Trophoblast cell (in vitro differentiated cells and primary cell): Measurements from ENCODE around the gene KRT6A.
A peak's percentile ranks its signal among the peaks of the same experiment; 100 is the strongest.

ENCODE experiments used
- DNase-seq, 2 donors: peaks; one replicate each; pipeline ENCODE4 v3.0.0-alpha.2; 2016
- H2AFZ ChIP-seq: 2 replicates; pipeline ENCODE4 v1.6.1; 2013; ENCODE audit warnings: low read length, moderate library complexity, mild to moderate bottlenecking; ENCODE audit not compliant: insufficient read depth, poor library complexity
- H2AK5ac ChIP-seq: 2 replicates; pipeline ENCODE4 v1.6.1; 2013; ENCODE audit warnings: mild to moderate bottlenecking, low read length
- H2BK120ac ChIP-seq: 2 replicates; pipeline ENCODE4 v1.6.1; 2013; ENCODE audit warnings: low read length, mild to moderate bottlenecking, moderate library complexity; ENCODE audit not compliant: insufficient read depth, poor library complexity
- H2BK12ac ChIP-seq: 2 replicates; pipeline ENCODE4 v1.6.1; 2013; ENCODE audit warnings: mild to moderate bottlenecking, low read length, moderate library complexity
- H2BK5ac ChIP-seq: 2 replicates; pipeline ENCODE4 v1.6.1; 2013; ENCODE audit warnings: low read length, low read depth, moderate library complexity, mild to moderate bottlenecking; ENCODE audit not compliant: poor library complexity
- H3K14ac ChIP-seq: 2 replicates; pipeline ENCODE4 v1.6.1; 2013; ENCODE audit warnings: mild to moderate bottlenecking, low read length
- H3K18ac ChIP-seq: 2 replicates; pipeline ENCODE4 v1.6.1; 2013; ENCODE audit warnings: mild to moderate bottlenecking, low read length
- H3K23ac ChIP-seq: 2 replicates; pipeline ENCODE4 v1.6.1; 2013; ENCODE audit warnings: low read length
- H3K27ac ChIP-seq: 2 replicates; pipeline ENCODE4 v1.5.1; 2013; ENCODE audit warnings: low read depth, mild to moderate bottlenecking, inconsistent platforms, low read length, moderate library complexity
- H3K27me3 ChIP-seq: 2 replicates; pipeline ENCODE4 v1.6.1; 2013; ENCODE audit warnings: inconsistent platforms, mild to moderate bottlenecking, low read length, moderate library complexity; ENCODE audit not compliant: insufficient read depth
- H3K36me3 ChIP-seq, 2 experiments: 1 replicate in 1 of 2; 2 replicates in 1 of 2; pipeline ENCODE4 v1.6.1; 2013; ENCODE audit warnings: low read length in 2 of 2, mild to moderate bottlenecking in 2 of 2, moderate library complexity in 1 of 2; ENCODE audit not compliant: insufficient read depth in 2 of 2, control insufficient read depth in 1 of 2
- H3K4ac ChIP-seq: 2 replicates; pipeline ENCODE4 v1.6.1; 2013; ENCODE audit warnings: low read depth, mild to moderate bottlenecking, low read length, moderate library complexity
- H3K4me1 ChIP-seq, 2 experiments: 1 replicate in 1 of 2; 2 replicates in 1 of 2; pipeline ENCODE4 v1.6.1; 2013; ENCODE audit warnings: low read length in 2 of 2, mild to moderate bottlenecking in 2 of 2, moderate library complexity in 1 of 2; ENCODE audit not compliant: insufficient read depth in 2 of 2, control insufficient read depth in 1 of 2
- H3K4me2 ChIP-seq: 2 replicates; pipeline ENCODE4 v1.6.1; 2013; ENCODE audit warnings: inconsistent platforms, mild to moderate bottlenecking, low read length, moderate library complexity
- H3K4me3 ChIP-seq: 2 replicates; pipeline ENCODE4 v1.5.1; 2013; ENCODE audit warnings: mild to moderate bottlenecking, low read depth, low read length, inconsistent platforms
- H3K79me1 ChIP-seq: one replicate; pipeline ENCODE4 v1.6.1; 2013; ENCODE audit warnings: low read length
- H3K79me2 ChIP-seq: 2 replicates; pipeline ENCODE4 v1.6.1; 2013; ENCODE audit warnings: low read length, mild to moderate bottlenecking; ENCODE audit not compliant: control insufficient read depth, insufficient read depth, poor library complexity
- H3K9ac ChIP-seq: 2 replicates; pipeline ENCODE4 v1.6.1; 2013; ENCODE audit warnings: mild to moderate bottlenecking, low read length
- H3K9me3 ChIP-seq: 2 replicates; pipeline ENCODE4 v1.6.1; 2013; ENCODE audit warnings: low read depth, mild to moderate bottlenecking, control low read depth, inconsistent platforms, low read length; ENCODE audit not compliant: insufficient read depth
- H4K12ac ChIP-seq: 2 replicates; pipeline ENCODE4 v1.6.1; 2013; ENCODE audit warnings: low read depth, mild to moderate bottlenecking, low read length, moderate library complexity
- H4K8ac ChIP-seq: 2 replicates; pipeline ENCODE4 v1.6.1; 2013; ENCODE audit warnings: low read depth, mild to moderate bottlenecking, low read length, moderate library complexity
- H4K91ac ChIP-seq: one replicate; pipeline ENCODE4 v1.6.1; 2013; ENCODE audit warnings: low read depth, mild to moderate bottlenecking, low read length, moderate library complexity
- WGBS: extraction: QIAGEN DNeasy Blood & Tissue Kit; methylation state at CpG from one replicate; pipeline ENCODE4 v1.1.7; 2013; ENCODE audit warnings: missing lambda C conversion rate; ENCODE audit not compliant: insufficient read length, insufficient coverage; ENCODE audit errors: extremely low coverage; 5-methylcytosine and 5-hydroxymethylcytosine counted together

Gene KRT6A

DNA sequence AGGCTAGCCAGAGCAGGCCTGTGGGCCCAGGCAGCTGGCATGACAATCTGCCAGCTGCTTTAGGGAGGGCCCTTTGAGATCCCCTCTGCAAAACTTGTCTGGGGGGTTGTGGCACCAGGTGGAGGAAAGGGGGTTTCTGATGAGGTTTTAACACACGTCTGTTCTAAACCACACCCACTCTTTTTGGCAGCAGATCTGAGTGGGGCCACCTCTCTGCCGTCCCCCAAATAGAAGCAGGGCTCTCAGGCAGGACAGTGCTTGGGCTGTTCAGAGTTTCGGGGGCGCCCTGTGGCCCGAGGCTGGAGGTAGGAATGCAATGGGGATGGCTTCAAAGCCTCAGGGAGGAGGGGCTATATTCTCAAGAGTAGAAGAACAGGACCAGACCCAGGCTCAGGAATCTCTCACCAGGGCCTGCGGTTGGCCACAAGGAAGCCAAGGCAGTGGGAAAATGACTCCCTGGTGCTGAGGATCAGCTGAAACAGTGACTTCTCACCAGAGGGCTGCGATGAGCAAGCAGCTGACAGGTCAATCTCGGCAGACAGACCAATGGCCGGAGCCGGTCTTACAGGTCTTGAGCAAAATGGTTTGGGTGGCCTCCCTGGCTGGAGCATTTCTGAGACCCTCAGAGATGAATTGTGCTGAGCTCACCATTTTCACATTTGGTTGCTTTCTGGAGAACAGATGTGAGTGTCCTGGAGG is 28.7 kb upstream of the KRT6A start:
- H4K8ac ChIP-seq = no peak overlapping the region
- peaks cover 2% of the 10 kb centered on the region for H3K9me3 ChIP-seq
- H2BK120ac ChIP-seq = no peak overlapping the region
- no peak overlapping the region for H2BK5ac ChIP-seq
- no peaks in the 10 kb centered on the region for H3K79me2 ChIP-seq
- no peak overlapping the region for H2AFZ ChIP-seq
- WGBS = no CpG with 5 or more reads among the region's 10 CpGs
- no peak overlapping the region for H3K14ac ChIP-seq
- no peaks in the 10 kb centered on the region for H3K79me1 ChIP-seq
- peak overlapping the region; percentile 45 for H3K27ac ChIP-seq
- no peak overlapping the region for H3K9ac ChIP-seq
- H2BK12ac ChIP-seq = no peak overlapping the region
- H2AK5ac ChIP-seq = no peak overlapping the region
- no peak overlapping the region for H3K4me3 ChIP-seq
- no peak overlapping the region for H3K4ac ChIP-seq
- DNase-seq = peak; percentile 27 to 48
- H3K4me2 ChIP-seq = no peak overlapping the region
- peaks cover 28 to 29% of the 10 kb centered on the region in 2 experiments for H3K4me1 ChIP-seq
- no peak overlapping the region for H3K23ac ChIP-seq
- no peaks in the 10 kb centered on the region for H3K27me3 ChIP-seq
- peak overlapping the region; percentile 45 for H4K91ac ChIP-seq
- H4K12ac ChIP-seq = no peak overlapping the region
- no peaks in the 10 kb centered on the region for H3K36me3 ChIP-seq
- no peak overlapping the region for H3K18ac ChIP-seq

DNA sequence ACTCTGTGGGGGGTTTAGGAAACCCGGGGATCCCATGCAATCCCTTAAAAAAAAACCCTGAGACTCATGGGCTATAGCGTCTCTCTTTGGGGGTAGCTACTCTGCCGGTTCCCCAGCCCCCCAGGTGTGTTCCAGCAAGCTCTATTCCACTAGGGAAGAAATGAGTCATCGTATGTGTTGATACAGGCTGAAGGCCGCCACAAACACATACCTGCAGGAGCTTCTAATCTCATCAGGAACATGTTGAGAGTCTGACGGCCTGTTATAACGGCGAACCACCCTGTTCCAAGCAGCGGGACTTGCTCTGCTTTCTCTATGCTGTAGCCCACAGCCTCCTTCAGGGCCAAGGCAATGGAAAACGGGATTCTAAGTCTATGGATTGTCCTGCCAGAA is 28.1 kb upstream of the KRT6A start:
- Histone ChIP-seq H2BK12ac (no peak overlapping the region), H3K27ac (peak overlapping the region; percentile 45), H3K4me2 (no peak overlapping the region), H4K12ac (no peak overlapping the region), H3K79me2 (no peaks in the 10 kb centered on the region), H3K36me3 (no peaks in the 10 kb centered on the region), H3K4me1 (peaks cover 28 to 29% of the 10 kb centered on the region in 2 experiments), H2BK120ac (no peak overlapping the region), H3K14ac (no peak overlapping the region), H3K79me1 (no peaks in the 10 kb centered on the region), H2BK5ac (no peak overlapping the region), H3K9me3 (peaks cover 2% of the 10 kb centered on the region), H3K27me3 (no peaks in the 10 kb centered on the region), H4K8ac (no peak overlapping the region), H3K23ac (no peak overlapping the region), H3K4me3 (no peak overlapping the region), H4K91ac (peak overlapping the region; percentile 45), H3K9ac (no peak overlapping the region), H2AK5ac (no peak overlapping the region), H3K18ac (no peak overlapping the region), H2AFZ (no peak overlapping the region), H3K4ac (no peak overlapping the region)
- no CpG with 5 or more reads among the region's 10 CpGs for WGBS
- DNase-seq = peak; percentile 54 to 72

DNA sequence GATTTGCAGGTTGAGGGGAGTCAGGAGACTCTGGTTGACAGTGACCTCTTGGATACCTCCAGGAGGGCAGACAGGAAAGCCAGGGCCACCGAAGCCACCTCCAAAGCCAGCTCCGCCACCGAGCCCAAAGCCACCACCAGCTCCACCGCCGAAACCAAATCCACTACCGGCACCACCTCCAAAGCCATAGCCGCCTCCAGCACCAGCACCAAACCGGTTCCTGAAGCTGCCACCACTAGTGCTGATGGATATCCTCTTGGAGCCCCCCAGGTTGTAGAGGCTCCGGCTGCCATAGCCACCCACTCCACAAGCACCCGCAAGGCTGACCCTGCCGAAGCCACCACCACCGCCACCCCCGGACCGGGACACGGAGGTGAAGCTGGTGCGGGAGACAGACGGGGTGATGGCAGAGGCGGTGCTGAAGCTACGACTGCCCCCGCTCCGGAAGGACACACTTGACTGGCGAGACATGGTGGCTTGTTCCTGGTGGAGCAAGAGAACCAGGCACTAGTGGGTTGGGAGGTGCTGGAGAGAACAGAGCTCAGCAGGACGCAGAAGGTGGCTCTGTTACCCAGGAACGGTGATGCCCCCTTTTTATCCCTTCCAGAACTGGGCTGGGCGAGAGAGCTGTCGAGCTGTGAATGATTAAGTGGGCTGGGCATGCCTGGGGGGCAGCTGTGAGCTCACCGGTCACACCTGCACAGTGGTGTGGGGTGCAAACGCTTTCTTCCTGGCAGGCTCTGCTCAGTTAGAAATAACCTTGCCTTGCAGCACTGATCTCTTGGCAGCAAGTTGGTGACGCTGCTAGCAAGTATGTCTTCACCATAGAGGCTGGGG is 27.0 kb upstream of the KRT6A start, which contains the start of gene KRT5:
Gene KRT5 (minus strand): TSS at position 569 of the 837 bp plus-strand sequence. CDS start 98 bp downstream, at position 471.
- Histone ChIP-seq H3K9ac (no peak within 1 kb of the TSS), H3K4me1 (peaks cover 28 to 29% of the 10 kb centered on the region in 2 experiments), H2AFZ (no peak within 1 kb of the TSS), H4K8ac (no peak within 1 kb of the TSS), H3K4me2 (no peak within 1 kb of the TSS), H3K79me2 (no peaks in the 10 kb centered on the region), H2BK12ac (no peak within 1 kb of the TSS), H3K27me3 (no peaks in the 10 kb centered on the region), H3K4ac (no peak within 1 kb of the TSS), H3K4me3 (no peak within 1 kb of the TSS), H4K12ac (no peak within 1 kb of the TSS), H3K23ac (no peak within 1 kb of the TSS), H3K79me1 (no peaks in the 10 kb centered on the region), H4K91ac (no peak within 1 kb of the TSS), H3K18ac (no peak within 1 kb of the TSS), H3K36me3 (no peaks in the 10 kb centered on the region), H2BK120ac (no peak within 1 kb of the TSS), H2AK5ac (no peak within 1 kb of the TSS), H3K9me3 (peaks cover 2% of the 10 kb centered on the region), H3K27ac (peak within 1 kb of the TSS; percentile 45), H2BK5ac (no peak within 1 kb of the TSS), H3K14ac (no peak within 1 kb of the TSS)
- no peak for DNase-seq
- no CpG with 5 or more reads among the region's 29 CpGs for WGBS

DNA sequence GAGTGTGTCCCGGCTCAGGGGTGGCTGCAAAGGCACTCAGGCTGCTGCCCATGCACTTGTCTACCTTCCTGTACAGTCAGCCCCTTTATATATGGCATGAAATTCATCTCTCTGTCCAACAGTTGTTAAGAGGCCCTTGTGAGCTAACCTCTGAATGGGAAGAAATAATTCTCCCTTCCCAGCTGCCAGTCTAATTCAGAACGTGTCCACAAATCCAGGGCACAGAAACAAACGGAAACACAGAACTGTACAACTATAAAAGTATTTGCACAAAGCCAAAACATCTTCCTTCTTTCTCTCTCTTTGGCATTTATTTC is 26.3 kb upstream of the KRT6A start:
- Histone ChIP-seq H2AFZ (no peak overlapping the region), H3K9ac (no peak overlapping the region), H4K91ac (no peak overlapping the region), H4K12ac (no peak overlapping the region), H3K27ac (no peak overlapping the region), H3K36me3 (no peaks in the 10 kb centered on the region), H3K23ac (no peak overlapping the region), H2AK5ac (no peak overlapping the region), H2BK120ac (no peak overlapping the region), H2BK12ac (no peak overlapping the region), H3K18ac (no peak overlapping the region), H3K4ac (no peak overlapping the region), H3K79me2 (no peaks in the 10 kb centered on the region), H3K9me3 (peaks cover 2% of the 10 kb centered on the region), H3K4me1 (peaks cover 25 to 26% of the 10 kb centered on the region in 2 experiments), H3K4me3 (no peak overlapping the region), H4K8ac (no peak overlapping the region), H3K79me1 (no peaks in the 10 kb centered on the region), H3K14ac (no peak overlapping the region), H3K27me3 (no peaks in the 10 kb centered on the region), H3K4me2 (no peak overlapping the region), H2BK5ac (no peak overlapping the region)
- no CpG with 5 or more reads among the region's 3 CpGs for WGBS
- DNase-seq = no peak
